Heart right ventricle (tissue), 16 donors: ENCODE data around the gene LRRN4. TPM values are rescaled to one million over a fixed set of nuclear protein-coding genes. Genes with fewer than 3 reads are reported as not detected.

Experiments
- ATAC-seq, 8 donors: fragments of 200-7000 bp; cut with Tn5 transposase; one replicate each; pipeline ENCODE4 v1.9.1; 2020; ENCODE audit warnings: mild to moderate bottlenecking in 8 of 8, moderate library complexity in 8 of 8, moderate number of reproducible peaks in 1 of 8
- DNase-seq, 2 donors: peaks; one replicate each; pipeline ENCODE4 v3.0.0-alpha.2; 2020
- H3K27ac ChIP-seq, 10 donors: fragments of 200-600 bp; sonication (generic) in 2 of 10; one replicate each; pipeline versions ENCODE4 v1.5.0 to v1.8.0; 2020 to 2022; ENCODE audit warnings: mild to moderate bottlenecking in 3 of 10
- H3K27me3 ChIP-seq, 7 donors: fragments of 200-600 bp; one replicate each; pipeline ENCODE4 v1.8.0; 2021 to 2022; ENCODE audit warnings: mild to moderate bottlenecking in 2 of 7
- H3K36me3 ChIP-seq, 9 donors: fragments of 200-600 bp; sonication (generic) in 1 of 9; one replicate each; pipeline versions ENCODE4 v1.5.0 to v1.8.0; 2020 to 2022; ENCODE audit warnings: mild to moderate bottlenecking in 2 of 9
- H3K4me1 ChIP-seq, 9 donors: fragments of 200-600 bp; sonication (generic) in 1 of 9; one replicate each; pipeline versions ENCODE4 v1.5.0 to v1.8.0; 2020 to 2022; ENCODE audit warnings: mild to moderate bottlenecking in 4 of 9
- H3K4me3 ChIP-seq, 10 donors: fragments of 200-600 bp; sonication (generic) in 2 of 10; one replicate each; pipeline versions ENCODE4 v1.5.0 to v1.8.0; 2020 to 2022; ENCODE audit warnings: mild to moderate bottlenecking in 7 of 10, moderate library complexity in 2 of 10
- H3K9me3 ChIP-seq, 11 donors: fragments of 200-600 bp in 10 of 11; sonication (generic) in 2 of 11; one replicate each; pipeline versions ENCODE4 v1.5.0 to v1.8.0; 2013 to 2022; ENCODE audit warnings: mild to moderate bottlenecking in 2 of 11, control low read depth in 1 of 11, moderate library complexity in 1 of 11
- WGBS, 2 donors: extraction: QIAGEN DNeasy Blood & Tissue Kit; methylation state at CpG; one replicate each; pipeline ENCODE4 v1.1.7; 2013; ENCODE audit warnings: inconsistent platforms in 1 of 2; 5-methylcytosine and 5-hydroxymethylcytosine counted together
- intact Hi-C, 10 donors: fragments of 100-400 bp; cut with DNase I; formaldehyde crosslinking; loops; one replicate each; pipeline versions ENCODE4 v1.11.1 to v1.14.2; 2022
- polyA plus RNA-seq, 2 donors: library from polyadenylated mRNA; stranded (reverse); fragments of 200-250 nt; gene quantifications; one replicate each; pipeline ENCODE4 v1.2.3, GENCODE V29; 2013
- total RNA-seq, 10 donors: library from RNA; stranded (reverse); fragmentation: NEBNext Ultra II Directional in 3 of 10; extraction: Animal tissue kit (Norgen Biotek cat#: 25700) in 3 of 10; gene quantifications; one replicate each; pipeline versions ENCODE4 v1.2.1 to v1.2.4, GENCODE V29; 2021 to 2023
- TF ChIP-seq, protein P1 (sequence below), 9 donors: fragments of 200-600 bp; sonication (generic) in 2 of 9; IDR thresholded peaks; one replicate each; pipeline versions ENCODE4 v1.5.0 to v1.8.0; 2021 to 2022; ENCODE audit warnings: antibody characterized with exemption in 9 of 9, mild to moderate bottlenecking in 5 of 9, moderate library complexity in 1 of 9
- donor health status: Arrhythmogenic right ventricular cardiomyopathy.
- donor health status: ischemic (EF 13 %, LVEDD 7.1; RV severe dilation, severe dysfunction).
- donor health status: healthy with polysubstance abuse.
- donor health status: DM: no; HTN: yes; CAD: no.
- donor health status: DM: no; HTN: no; CAD: no.
- donor health status: ischemic (EF 25% LVEDD 6.9; RV normal size, moderate dysfunction).
- donor health status: ischemic (EF 25% LVEDD 5.7; RV mildly dilated, moderate dysfunction).
- donor health status: healthy.
- donor health status: DM: yes; HTN: yes; CAD: no.
- donor health status: Ischemic cardiomyopathy.
- donor health status: ischemic (EF 35%, LVEDD 5.7; RV mildly dilated, moderate dysfunction).
- donor health status: nonischemic (EF 11% LVEDD 7.7; RV severe dilation, severe dysfunction).
- donor health status: DM: yes; HTN: yes; CAD: no.
- donor health status: PGD.
- donor health status: ischemic (EF 29% LVEDD 5.4; RV normal size, mild dysfunction).
- donor health status: nonischemic (EF 23%, LVEDD 6.1; RV moderate dilation, normal function).

LRRN4 gene
- total and polyA plus RNA-seq, 12 donors = 0.11 to 1.1 (median 0.21) TPM; not detected in 4

GRCh38 chr20:6017880-6018279 lies 36.0 kb downstream of the LRRN4 start:
- ATAC-seq (no peak), DNase-seq (no peak)
- Histone ChIP-seq H3K9me3 (no peaks in the 10 kb centered on the region), H3K4me1 (peaks cover 0 to 18% (median 5%) of the 10 kb centered on the region in 9 donors), H3K27ac (no peak overlapping the region), H3K4me3 (no peak overlapping the region), H3K27me3 (no peaks in the 10 kb centered on the region), H3K36me3 (peaks cover 0 to 80% (median 10%) of the 10 kb centered on the region in 9 donors)
- 71 to 82% methylated on average over 7 of the region's 7 CpGs for WGBS, 2 donors
- intact Hi-C loops = no loop called here
- TF ChIP-seq, protein P1, sequence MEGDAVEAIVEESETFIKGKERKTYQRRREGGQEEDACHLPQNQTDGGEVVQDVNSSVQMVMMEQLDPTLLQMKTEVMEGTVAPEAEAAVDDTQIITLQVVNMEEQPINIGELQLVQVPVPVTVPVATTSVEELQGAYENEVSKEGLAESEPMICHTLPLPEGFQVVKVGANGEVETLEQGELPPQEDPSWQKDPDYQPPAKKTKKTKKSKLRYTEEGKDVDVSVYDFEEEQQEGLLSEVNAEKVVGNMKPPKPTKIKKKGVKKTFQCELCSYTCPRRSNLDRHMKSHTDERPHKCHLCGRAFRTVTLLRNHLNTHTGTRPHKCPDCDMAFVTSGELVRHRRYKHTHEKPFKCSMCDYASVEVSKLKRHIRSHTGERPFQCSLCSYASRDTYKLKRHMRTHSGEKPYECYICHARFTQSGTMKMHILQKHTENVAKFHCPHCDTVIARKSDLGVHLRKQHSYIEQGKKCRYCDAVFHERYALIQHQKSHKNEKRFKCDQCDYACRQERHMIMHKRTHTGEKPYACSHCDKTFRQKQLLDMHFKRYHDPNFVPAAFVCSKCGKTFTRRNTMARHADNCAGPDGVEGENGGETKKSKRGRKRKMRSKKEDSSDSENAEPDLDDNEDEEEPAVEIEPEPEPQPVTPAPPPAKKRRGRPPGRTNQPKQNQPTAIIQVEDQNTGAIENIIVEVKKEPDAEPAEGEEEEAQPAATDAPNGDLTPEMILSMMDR (IDR thresholded peaks at IDR 0.05) = no peak

- DNase-seq (no peak), ATAC-seq (no peak)
- intact Hi-C loops = no loop called here
- peaks cover 0 to 80% (median 14%) of the 10 kb centered on the region in 9 donors for H3K36me3 ChIP-seq
- H3K4me3 ChIP-seq = no peak overlapping the region
- TF ChIP-seq, protein P1 (IDR thresholded peaks at IDR 0.05) = no peak
- no peaks in the 10 kb centered on the region for H3K27me3 ChIP-seq
- H3K9me3 ChIP-seq = no peaks in the 10 kb centered on the region
- peaks cover 0 to 18% (median 5%) of the 10 kb centered on the region in 9 donors for H3K4me1 ChIP-seq
- H3K27ac ChIP-seq = no peak overlapping the region
Measured at GRCh38 chr20:6017467-6017866, 36.4 kb downstream of the LRRN4 start.

- H3K27ac ChIP-seq = peak overlapping the region in 1 of 10 donors; percentile 2
- intact Hi-C loops = no loop called here
- H3K4me3 ChIP-seq = no peak overlapping the region
- TF ChIP-seq, protein P1 (IDR thresholded peaks at IDR 0.05) = no peak
- peaks cover 0 to 25% (median 7%) of the 10 kb centered on the region in 9 donors for H3K4me1 ChIP-seq
- 84 to 85% methylated on average over 4 of the region's 4 CpGs for WGBS, 2 donors
- H3K9me3 ChIP-seq = no peaks in the 10 kb centered on the region
- ATAC-seq (no peak), DNase-seq (no peak)
- no peaks in the 10 kb centered on the region for H3K27me3 ChIP-seq
- H3K36me3 ChIP-seq = peaks cover 0 to 89% (median 34%) of the 10 kb centered on the region in 9 donors
Measured at GRCh38 chr20:6014957-6015356, 38.9 kb downstream of the LRRN4 start.

DNA sequence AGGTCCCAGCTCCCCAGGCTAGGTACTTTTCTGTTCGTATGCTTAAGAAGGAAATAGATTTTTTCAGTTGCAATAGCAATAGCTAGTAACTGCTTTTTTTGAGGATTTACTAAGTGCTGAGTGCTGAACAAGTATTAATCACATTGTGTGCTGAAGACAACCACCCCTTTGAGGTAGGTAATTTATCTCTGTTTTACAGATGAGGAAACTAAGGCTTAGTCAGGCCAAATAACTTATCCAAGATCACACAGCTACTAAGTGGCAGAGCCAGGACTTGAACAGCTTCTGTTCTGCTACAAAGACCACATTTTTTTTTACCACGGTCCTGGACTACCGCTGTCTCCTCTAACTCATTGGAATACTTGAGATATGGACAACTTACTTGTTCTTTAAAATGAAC lies 39.8 kb downstream of the LRRN4 start:
- TF ChIP-seq, protein P1 (IDR thresholded peaks at IDR 0.05) = no peak
- Histone ChIP-seq H3K9me3 (no peaks in the 10 kb centered on the region), H3K36me3 (peaks cover 0 to 93% (median 34%) of the 10 kb centered on the region in 9 donors), H3K4me3 (no peak overlapping the region), H3K4me1 (peaks cover 0 to 33% (median 8%) of the 10 kb centered on the region in 9 donors), H3K27me3 (no peaks in the 10 kb centered on the region), H3K27ac (peak overlapping the region in 2 of 10 donors; percentile 30 to 38)
- no peak for DNase-seq
- intact Hi-C loops = no loop called here
- no peak for ATAC-seq
- 73 to 84% methylated on average over 3 of the region's 3 CpGs for WGBS, 2 donors
